Activated effector memory CD4-positive, alpha-beta T cell treated with Interleukin-2 at 50 U/mL for 16 hours (primary cell): Measurements from ENCODE around the gene CDC40.
"Not testable (repeated sequence)": the region's sequence is repeated elsewhere in the genome, so short reads cannot be mapped to it uniquely, and the experiment has no call there.

ENCODE experiments used
- DNase-seq: peaks from one replicate; pipeline ENCODE4 v3.0.0-alpha.2; 2020

CDC40 gene

DNA sequence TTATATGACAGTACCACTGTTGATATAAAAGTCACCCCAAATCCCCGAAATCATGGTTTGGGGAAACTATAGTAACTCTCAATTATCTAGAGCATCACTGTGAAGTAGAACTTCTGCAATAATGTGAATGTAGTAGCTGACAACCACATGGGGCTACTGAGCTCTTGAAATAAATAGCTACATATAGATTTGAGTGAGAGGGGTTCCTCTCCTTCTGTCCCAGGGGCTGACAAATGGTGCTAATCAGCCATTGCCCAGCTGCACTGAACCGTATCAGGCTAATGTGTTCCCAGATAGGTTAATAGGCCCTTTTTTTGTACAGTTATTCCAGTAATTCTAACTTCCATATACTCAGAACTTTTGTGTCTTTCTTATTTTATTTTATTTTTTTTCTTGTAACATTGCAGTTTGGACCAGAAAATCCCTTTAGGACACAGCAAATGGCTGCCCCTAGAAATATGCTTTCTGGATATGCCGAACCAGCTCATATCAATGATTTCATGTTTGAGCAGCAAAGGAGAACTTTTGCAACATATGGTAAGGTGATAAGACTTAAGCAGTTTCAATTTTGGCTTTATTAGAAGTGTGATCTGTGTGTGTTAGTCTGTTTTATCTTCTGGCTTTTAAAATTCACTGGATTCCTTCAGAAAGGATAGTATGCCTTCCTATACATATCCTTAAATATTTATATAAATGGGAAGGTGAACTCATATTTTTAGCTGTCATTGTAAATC is 21.1 kb downstream of the CDC40 start:
- DNase-seq, result no peak

DNA sequence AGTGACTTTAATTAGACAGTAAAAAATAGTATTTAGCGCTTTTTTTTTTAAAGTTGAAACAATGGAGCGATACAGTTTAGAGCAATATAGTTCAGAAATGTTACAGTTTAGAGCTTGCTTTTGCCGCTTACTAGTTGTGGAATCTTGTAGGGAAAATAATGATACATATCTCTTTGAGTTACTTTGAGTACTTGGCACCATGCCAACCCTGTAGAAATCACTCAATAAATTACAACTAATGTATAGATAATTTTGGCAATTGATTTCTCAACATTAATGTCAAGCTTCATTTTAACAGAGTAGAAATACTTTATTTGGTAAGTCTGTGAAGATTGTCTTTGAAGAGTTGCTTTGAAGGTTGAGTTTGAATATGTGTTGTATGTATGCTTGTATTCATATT is 27.4 kb downstream of the CDC40 start:
- no peak for DNase-seq

DNA sequence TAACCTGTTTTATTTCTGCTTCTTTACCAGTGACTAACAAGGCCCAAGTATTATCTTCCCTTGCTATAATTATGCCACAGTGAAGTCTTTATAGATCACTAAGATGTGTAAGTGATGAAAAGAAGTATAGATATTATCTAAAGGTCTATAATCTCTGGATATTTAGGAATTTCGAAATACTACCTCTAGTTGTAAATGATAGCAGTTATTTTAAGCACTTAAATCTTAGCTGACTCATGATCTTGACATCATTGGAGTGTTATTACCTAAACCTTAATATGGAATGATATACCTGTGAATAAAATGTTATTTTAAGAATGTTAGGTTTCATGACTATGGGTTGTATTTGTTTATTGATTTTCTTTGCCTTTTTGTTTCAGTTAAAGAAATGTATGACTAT is 31.5 kb downstream of the CDC40 start:
- DNase-seq, result no peak

DNA sequence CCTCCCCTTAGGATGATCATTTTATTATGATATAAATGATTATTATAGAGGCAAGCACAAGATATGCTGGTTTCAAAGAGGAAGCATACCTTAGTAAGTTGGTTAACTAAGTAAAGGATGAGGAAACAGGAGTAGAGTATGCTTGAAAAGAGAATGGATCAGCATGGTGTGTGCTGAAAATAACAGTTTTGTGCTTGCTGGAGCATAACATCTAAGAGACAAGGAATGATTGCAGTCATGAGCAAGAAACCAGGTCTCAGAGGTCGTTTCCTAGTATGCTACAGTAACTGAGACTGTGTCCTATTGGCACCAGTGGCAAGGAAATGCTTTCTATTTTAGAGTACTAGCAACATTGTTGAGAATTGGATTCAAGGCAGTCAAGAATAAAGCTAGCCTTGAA is 34.1 kb downstream of the CDC40 start:
- no peak for DNase-seq

DNA sequence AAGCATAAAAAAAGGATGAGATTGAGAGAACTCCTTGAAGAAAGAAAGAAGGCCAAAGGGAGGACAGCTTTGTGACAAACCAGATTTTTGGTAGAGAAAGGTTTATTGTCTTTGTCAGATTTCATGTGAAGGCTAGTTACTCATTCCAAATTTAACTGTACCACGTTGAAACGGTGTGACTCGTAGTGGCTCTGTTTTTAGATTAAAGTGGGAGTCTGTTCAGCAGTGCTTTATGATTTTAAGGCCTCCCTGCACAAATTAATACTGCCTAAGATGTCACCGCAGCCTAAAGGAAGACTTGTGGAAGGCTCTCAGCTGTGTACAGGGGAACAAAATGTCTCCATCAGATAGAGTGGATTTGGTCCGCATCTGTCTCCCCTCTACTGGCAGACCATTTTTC is 35.9 kb downstream of the CDC40 start:
- no peak for DNase-seq

DNA sequence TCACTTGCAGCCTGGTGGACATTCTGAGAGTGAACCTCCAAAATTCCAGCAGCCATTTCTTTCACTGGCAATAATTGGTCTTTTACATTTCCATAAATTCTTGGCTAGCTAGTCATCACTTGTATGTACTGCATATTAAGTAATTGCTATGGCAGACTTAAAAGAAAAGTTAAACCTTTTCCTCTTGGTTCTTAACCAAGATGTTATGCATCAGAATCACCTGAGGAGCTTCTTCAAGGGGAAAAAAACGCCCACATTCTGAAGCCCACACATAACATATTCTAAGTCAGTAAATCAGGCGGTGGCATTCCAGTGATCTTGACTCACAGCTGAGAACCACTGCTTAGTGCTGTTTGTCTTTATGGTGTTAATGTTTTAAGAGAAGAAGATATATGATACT is 37.0 kb downstream of the CDC40 start:
- no peak for DNase-seq

DNA sequence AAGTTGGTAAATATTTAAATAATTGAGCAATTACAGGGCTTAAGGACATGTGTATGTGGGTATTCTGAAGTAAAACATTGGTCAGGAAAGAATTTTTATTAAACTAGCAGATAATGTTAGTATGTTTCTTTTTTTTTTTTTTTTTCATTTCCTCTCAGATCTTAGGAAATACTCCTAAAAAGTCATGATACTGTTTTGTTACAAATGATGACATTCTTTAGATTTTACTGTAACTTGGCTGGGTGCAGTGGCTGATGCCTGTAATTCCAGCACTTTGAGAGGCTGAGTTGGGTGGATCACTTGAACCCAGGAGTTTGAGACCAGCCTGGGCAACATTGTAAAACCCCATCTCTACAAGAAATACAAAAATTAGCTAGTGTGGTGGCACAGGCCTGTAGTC is 41.5 kb downstream of the CDC40 start:
- DNase-seq, result no peak

DNA sequence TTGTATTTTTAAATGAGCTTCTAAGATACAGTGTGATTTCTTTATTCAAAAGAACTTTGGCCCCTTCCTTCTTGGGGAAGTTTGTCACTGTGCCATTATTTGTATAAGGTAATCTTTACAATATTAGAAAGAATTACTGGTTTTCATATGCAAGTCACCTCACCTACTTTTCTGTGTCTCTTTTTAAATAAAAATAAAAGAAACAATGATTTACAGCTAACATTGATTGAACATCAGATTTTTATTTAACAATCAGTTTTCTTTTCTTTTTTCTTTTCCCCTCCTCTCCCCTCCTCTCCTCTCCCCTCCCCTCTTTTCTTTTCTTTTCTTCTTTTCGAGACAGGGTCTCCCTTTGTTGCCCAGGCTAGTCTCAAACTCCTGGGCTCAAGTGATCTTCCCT is 46.0 kb downstream of the CDC40 start:
- no peak for DNase-seq

DNA sequence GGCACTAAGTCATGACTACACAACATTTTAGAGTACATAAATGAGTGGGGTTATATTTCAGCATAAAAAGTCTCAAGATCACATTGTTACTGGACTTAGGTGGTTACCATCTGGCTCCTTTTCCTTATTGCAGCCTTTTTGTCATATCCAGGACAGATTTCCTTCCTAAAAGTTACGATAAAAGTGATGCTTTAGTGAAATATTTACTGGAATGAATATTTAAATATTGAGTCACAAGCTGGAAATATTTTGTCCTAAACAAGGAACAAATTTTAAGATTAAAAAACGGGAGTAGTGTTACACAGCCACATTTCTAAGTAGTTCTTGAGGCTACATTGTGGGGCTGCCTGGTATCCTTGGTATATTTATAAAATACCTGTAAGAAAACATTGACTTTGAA is 52.2 kb downstream of the CDC40 start:
- no peak for DNase-seq

DNA sequence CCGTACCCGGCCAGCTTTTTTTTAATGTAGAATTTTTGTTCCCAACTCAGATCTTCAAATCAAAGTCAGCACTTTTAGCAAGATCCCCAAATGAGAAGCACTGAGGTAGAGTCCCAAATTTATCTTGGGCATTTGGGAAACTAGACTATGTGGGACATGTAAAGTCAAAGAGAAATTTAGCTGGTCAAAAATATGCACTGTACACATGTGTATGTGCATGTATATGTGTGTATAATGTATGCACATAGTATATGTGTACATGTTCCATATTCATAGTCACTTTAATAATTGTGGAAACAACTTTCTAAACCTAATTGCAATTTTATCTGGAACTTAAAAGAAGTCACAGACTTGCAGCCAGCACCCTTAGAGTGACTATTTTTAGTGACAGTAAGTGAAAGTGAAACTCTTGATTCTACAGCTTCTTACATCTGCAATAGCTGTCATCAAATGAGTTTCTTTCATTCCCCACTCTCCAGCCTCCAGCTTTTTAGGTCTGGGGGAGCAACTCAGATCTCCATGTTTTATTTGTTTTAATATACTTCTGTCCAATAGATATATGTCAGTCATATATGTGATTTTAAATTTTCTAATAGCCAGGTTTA is 53.6 kb downstream of the CDC40 start:
- no peak for DNase-seq

DNA sequence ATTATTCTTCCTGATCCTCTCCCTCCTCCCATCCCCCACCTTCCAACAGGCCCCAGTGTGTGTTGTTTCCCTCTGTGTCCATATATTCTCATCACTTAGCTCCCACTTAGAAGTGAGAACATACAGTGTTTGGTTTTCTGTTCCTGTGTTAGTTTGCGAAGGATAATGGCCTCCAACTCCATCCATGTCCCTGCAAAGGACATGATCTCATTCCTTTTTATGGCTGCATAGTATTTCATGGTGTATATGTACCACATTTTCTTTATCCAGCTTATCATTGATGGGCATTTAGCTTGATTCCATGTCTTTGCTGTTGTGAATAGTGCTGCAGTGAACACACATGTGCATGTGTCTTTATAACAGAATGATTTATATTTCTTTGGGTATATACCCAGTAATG is 55.8 kb downstream of the CDC40 start:
- DNase-seq, result not testable (repeated sequence)

DNA sequence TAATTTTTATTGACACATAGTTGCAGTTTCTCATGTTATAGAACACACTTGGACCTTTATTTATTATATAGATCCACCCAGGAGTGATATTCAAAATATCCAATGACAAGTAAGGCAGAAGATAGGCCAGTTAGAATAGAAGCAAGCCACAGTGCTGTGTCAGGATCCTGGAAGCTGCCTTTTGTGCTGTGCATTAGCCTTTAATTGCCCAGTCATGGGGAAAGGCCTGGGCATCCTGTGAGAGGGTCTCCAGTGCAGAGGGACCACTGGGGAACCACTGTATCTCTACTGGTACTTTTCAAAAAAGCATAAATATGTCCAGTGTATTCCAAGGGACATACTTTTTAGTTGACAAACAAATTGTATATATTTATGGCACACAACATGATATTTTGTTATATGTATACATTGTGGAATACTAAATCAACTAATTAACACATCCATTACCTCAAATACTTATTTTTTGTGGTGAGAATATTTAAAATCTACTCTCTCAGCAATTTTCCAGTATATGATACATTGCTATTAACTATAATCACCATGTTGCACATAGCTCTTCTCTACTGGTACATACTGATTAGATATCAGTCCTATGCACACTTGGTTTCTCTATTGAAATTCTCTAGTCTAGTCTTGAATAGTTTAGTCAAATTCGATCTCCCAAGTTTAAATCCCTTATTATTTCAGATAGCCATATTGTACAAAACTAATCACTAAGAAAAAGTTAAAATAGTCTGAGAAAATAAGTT is 59.5 kb downstream of the CDC40 start:
- DNase-seq, result no peak

DNA sequence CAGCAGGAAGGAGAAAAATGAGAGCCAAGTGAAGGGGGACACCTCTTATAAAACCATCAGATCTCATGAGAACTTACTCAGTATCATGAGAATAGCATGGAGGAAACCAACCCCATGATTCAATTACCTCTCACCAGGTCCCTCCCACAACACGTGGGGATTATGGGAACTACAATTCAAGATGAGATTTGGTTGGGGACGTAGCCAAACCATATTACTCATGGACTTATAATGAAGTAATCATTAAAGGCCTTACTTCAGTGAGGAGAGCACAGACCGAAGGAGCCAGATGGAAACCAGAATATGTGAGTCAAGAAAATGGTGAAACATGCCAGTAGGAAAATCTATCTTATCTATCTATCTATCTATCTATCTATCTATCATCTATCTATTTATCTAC is 64.4 kb downstream of the CDC40 start:
- DNase-seq, result not testable (repeated sequence)

DNA sequence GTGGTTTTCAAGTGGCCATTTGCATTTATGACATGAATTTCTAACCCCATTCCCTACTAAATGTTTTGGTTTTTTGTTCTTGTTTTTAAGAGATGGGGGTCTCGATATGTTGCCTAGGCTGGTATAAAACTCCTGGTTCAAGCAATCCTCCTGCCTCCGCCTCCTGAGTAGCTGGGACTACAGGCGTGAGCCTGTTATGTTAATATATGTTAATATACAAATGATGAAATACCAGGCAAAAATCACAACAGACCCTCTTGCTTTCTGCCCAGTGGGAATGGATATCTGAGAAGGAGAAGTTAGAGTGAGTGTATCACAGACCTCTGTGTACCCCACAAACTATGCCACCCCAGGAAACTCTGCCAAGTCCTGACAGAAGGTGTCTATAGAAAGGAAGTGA is 66.2 kb downstream of the CDC40 start:
- no peak for DNase-seq

DNA sequence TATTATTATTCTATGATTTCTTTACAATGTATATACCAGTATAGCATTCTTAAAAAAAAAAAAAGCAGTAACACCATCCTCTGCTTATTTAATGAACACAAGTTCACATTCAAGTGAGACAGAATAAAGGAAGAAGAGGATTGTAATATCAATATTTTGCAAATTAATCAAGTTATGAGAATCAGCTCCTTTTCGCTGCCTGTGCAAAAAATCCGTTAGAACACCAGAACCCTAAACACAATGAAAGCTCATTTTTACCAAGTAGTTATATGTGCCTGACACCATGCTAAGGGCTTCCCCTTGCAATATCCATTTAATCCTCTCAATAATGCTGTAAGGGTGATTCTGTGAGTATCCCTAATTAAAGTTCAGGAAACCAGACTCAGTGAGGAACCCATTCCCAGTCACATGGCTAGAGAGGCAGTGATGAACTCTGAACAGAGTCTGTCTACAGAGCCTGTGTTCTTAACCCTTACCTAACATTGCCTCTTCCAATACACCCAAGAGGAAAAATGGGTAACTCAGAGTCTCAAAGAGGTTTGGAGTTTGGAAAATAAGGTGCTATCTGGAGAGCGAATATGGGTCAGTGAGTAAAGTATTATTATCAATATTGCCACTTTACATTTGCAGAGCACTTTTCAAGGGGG is 66.8 kb downstream of the CDC40 start:
- no peak for DNase-seq

DNA sequence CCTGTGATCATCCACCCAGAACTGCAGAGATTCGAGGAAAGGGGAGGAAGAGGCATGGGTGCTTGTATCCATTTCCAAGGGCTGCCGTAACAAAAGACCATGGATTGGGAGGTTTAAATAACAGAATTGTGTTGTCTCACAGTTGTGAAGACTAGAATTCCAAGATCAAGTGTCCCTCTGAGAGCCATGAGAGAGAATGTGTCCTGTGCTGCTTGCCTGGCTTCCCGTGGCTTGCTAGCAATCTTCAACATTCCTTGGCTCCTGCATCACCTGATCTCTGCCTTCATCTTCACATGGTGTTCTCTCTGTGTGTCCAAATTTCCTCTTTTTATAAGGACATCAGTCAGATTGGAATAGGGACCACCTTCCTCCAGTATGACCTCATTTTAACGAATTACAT is 69.8 kb downstream of the CDC40 start:
- no peak for DNase-seq

DNA sequence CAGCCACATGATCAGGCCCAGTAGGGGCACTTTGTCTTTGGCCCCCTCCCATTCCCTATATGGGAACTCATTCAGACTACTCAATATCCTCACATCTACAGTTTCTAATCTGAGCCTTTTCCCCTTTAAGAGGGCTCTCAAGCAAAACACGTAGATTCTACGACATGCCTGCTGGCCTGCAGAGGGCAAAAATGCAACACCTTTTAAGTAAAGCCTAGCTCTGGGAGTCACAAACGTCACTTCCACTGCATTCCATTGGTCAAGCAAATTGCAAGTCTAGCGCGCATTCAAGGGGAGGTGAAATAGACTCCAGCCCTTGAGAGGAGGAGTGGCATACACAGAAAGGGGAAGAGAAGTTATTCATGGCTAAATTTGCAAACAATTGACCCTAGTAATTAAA is 70.6 kb downstream of the CDC40 start:
- no peak for DNase-seq

DNA sequence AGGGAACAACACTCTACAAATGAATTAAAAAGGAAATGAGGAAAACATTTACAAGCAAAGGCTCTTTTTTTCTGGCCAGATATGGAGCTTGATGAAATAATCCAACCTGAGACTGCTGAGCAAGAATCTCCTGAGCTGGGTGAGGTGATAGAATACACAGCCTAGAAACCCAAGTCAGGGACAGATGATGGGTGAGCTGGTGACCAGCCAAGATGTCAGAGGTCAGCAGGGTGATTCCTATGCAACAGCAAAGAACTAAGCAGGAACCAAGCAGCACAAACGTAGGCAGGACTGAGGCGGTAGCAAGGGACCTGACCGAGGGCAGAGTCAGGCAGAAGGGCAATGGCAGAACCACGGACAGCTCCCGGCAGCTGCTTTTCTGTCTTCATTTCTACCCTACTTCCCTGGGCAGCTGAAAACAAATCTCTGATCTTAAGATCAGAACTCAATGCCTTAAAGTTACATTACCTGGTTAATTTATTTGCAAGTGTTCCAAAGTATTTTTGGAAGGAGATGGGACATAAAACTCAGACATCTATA is 75.1 kb downstream of the CDC40 start:
- no peak for DNase-seq

DNA sequence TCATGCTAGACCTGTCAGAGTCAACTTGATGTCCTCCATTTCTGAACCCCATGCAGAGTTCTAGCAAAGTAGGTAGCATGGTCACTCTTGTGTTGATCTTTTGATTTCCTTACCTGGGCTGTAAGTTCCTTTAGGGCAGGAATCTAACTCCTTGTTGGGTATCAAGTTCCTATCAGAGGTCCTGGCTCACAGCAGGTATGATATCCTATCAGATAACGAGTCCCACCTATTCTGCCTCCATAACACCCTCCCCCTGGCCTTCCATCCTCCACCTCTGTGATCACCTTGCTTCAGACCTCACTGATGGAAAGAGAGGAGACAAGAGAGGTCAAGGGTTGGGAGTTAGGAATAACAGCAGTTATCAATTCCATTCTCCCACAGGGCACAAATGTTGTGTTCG is 76.1 kb downstream of the CDC40 start:
- no peak for DNase-seq

DNA sequence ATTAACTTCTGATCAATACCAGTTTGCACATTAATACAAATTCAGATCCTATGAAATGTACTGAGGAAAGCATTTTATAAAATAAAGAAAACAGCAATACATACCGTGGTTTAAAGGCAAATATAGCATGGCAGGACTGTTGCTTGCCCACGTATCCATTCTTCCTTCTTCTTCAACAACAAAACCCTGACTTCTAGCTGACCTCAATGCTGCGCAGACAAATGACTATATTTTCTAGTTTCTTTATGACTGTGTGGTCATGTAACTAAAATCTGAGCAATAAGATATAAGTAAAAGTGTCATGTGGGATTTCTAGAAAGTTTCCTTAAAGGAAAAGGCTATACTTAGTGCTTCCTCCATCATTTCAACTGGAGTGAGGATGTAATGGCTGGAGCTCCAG is 85.0 kb downstream of the CDC40 start:
- no peak for DNase-seq

DNA sequence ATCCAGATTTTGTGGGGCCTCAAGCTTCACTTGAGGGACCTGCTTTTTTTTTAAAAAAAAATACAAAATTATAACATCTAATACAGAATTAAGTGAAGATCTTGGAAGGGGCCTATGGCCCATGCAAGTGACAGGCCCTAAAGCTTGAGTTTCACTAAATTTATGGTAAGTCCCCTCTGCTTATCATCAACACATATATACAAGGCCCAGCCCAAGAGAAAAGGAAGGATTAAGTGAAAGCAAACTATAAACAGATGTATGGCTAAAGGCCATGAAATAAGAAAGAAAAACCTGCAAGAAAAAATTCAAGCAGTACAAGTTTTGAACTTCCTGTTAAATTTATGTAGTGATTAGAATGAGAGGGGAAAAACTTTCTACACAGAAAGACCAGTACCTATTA is 86.8 kb downstream of the CDC40 start:
- no peak for DNase-seq

DNA sequence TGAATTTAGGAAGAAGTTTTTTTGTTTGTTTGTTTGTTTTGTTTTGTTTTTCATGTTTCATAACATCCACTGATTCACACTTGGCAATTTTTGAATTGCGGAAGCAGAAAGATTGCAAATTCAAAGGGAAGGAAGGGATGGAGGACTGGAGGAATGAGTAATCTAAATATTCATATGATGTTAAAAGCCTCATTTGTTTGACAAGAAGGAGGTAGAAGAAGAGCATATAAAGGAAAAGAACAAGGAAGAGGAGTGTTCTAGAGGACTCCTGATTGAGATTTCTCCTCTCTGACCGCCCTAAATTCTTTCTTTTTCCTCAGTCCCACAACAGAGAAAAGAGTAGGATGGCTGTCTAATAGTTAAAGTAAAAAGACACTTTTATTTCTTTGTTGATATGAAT is 89.4 kb downstream of the CDC40 start:
- DNase-seq, result no peak

DNA sequence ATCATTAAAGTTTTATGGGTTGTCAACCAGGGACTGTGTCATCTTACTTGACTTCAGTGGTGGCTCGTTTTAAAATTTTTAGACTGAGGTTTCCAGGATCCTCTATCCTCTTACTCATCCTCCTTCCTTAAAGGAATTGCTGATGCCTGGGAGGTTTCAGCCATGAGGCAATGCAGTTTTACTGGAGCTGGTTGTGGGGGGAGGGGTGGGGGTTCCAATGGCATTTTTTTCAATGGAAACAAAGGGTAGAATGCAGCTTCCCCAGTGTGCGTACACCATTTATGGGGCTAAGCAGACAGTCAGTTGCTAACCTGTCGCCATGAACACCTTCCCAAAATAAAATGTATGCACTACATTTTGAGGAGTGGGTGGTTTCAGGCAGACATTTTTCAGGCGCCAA is 89.9 kb downstream of the CDC40 start:
- DNase-seq, result no peak

DNA sequence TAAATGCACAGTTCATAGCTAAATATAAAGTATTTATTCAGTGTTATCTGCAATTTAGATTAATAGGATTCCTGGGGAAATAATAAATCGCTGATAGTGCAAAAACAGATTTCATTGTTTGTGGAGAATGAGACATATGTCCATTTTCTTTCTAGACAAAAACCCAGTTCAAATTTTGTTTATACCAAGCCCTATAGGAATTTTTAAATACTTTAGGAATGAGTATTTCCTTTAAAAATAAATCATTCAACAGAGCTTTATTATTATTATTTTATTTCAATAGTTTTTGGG is 91.5 kb downstream of the CDC40 start:
- no peak for DNase-seq
